ENCODE measurements around the gene TM4SF4.
A peak's percentile ranks its signal among the peaks of the same experiment; 100 is the strongest.

Gene TM4SF4

DNA sequence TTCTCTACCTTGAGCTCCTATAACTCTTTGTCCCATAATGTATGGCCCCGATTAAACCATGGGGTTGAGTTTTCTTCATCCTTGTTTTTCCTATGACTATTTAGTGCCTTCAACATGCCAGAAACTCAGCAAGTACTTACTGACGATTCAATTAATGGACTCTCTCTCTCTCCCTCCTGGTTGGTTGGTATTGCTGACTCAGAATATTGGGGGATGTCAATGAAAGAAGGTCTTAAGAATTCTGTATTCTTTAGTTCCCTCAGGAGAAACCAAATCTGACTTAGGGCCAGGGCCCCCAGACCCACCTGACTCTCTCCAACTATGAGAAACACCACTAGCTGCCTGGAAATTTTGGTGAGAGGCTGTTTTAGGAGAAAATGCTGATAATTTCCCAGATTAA is 40.8 kb downstream of the TM4SF4 start:
- no peak for DNase-seq

DNA sequence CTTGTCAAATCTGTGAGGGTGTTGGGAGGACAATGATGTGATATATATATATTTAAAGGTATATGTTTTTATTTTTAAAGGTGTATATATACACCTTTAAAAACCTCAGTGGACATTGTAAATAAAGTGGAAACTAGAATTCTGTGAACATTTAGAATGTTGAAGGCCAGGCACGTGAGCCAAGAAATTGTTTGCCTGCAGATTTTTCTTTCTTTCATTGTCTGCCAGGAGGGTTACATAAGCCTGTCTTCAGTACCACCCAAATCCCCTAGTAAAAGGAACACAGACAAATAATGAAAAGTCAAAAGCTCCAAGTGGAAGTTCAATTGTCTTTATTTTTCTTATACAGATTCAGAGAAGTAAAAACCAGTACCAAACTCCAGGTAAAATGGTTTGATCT is 42.4 kb downstream of the TM4SF4 start:
- DNase-seq: no peak

DNA sequence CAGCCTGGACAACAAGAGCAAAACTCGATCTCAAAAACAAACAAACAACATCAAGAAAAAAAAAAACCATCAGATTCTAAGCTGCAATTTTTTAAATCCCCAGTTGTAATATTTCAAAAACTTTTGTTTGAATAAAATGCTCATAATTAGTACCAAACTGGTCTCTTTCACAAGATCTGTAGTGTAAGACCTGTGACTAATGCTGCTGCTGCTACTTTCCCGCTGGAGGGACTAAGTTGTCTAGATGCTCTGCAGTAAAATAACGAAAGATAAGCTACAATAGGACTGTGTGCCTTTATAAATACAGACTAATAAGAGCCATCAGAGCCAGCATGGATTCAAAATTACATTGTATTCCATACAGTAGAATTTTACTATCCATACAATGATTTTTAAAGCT is 45.4 kb downstream of the TM4SF4 start:
- no peak for DNase-seq

DNA sequence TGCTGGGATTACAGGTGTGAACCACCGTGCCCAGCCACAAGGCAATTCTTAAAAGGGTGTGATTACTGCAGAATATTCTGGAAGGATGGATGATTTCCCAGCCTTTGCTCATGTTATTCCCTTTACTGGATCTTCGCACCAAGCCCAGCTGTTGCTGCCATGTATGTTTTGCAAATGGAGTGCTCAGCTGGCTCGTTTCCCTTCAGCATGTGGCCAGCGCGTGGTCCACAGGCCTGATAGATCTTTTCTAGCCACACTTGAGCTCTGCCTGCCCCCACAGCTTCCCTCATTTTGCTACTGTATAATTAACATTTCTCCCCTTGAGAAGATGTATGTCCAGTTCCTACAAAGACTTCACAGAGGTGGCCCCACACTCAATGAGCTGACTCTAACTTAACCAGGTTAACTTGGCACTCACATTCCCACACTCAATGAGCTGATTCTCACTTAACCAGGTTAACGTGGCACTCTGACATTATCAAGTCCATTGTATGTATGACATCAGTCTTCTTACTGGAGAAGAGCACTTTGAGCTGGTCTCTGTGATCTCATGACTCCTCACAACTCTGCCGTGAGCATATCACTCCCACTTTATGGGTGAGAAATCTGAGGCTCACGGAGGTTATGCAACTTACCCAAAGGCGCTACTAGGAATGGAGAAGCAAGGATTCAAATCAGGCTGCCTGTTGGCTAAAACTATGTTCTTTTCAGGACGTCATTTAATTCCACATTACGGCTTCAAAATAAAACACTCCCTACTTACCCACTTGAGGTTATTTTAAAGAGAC is 49.2 kb downstream of the TM4SF4 start:
- no peak for DNase-seq

DNA sequence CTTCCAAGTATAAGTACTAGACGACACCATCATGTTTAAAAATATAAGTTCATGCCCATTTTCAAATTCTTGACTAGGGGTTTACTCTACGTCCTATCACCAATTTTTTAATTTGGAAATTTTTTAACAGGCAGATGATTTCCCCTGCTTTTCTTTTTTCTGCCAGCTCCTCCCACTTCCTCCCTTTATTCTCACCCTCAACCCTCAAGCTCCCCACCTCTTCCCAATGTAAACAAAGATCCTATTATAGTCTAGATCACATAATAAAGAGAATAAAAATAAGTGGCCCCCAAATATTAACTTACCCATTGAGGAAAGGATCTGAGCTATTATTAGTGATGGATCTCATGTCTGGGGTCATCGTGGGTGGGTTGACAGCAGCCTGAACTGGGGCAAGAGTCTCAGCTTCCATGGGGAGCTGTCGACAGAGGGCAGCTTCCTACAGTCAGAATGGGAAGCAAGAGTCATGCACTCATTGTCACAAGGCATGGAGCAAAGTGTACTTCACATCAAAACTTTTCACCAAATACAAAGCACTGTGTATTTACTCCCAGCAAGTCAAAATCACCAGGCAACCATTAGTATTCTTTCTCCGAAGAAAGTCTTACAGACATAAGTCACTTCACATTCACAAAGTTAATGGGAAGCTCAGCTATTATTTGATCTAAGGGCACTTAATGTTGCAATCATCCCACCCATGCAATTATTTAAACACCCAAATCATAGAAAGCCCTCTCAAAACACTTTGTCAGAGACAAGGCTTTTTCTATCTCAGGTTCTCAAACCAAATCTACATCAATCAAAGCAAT is 53.2 kb downstream of the TM4SF4 start:
- DNase-seq: peak; percentile 22 to 34

DNA sequence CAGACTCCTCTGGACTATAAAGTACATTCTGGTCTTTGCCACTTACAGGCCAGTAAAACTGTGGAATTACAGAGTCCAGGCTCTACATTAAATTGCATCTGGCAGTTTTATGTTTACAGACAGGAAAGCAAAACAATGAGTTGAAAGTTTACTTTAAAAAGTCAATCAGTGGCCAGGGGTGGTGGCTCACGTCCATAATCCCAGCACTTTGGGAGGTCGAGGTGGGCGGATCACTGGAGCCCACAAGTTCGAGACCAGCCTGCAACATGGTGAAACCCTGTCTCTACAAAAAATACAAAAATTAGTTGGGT is 53.8 kb downstream of the TM4SF4 start:
- no peak for DNase-seq

DNA sequence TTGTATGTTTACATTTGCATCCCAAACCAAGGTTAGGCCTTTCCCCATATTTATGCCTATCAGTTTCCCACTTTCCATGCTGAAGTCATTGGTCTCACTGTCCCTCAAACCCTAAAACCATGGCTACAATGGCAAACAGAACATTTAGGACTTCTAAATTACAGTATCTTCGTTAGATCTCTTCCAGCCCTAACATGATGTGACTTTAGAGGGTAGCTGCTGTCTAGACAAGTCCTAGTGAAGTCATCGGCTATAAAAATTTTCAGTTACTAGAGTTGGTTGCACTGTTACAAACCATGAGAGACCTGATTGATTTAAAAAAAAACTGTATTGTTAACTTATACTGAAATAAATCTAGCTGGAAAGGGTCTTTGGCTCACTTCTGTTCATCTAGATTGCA is 54.6 kb downstream of the TM4SF4 start:
- no peak for DNase-seq

DNA sequence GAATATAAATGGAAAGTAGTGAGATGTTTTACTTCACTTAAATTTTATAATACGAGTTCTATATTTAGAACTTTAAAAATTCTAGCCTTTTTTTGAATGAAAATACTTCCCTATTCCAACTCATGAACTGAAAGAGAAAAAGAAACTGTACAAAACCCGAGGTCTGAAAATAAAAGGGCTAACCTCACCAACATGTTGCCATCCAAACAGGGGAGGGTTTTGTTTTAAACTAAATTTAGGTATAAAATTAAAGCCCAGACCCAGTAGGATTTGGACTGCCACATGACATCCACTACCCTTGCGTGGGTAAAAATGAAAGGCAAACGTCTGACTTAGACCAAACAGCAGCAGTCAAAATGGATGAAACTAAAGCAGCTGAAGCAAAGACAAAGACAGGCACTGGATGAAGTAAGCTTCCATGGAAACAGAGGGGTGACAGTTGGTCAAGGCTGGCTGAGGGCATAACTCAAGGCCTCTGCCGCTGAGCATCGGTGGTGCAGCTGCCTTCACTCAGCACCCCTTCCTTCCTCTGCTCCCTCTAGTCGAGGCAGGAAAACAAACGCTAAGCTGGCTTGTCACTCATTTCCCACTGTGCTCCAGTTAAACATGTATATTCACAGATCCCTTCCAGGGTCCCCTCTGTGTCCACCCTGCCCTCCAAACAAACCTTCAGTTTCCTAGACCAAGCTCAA is 58.1 kb downstream of the TM4SF4 start:
- DNase-seq: peak in 1 of 2 experiments; percentile 28

DNA sequence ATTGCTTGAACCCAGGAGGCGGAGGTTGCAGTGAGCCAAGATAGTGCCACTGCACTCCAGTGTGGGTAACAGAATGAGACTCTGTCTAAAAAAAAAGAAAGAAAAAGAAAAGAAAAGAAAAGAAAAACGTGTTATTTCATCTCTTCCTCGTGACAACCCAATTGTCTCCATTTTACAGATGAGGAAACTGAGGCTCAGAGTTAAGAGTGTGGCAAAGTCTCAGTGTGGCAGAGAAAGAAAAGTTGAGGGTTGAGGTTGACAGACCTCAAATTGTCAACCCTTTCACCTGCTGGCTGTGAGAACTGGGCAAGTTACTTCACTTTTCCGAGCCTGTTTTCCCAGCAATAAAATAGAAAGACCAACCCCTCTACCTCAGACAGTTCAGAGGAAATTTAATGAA is 59.6 kb downstream of the TM4SF4 start:
- no peak for DNase-seq

DNA sequence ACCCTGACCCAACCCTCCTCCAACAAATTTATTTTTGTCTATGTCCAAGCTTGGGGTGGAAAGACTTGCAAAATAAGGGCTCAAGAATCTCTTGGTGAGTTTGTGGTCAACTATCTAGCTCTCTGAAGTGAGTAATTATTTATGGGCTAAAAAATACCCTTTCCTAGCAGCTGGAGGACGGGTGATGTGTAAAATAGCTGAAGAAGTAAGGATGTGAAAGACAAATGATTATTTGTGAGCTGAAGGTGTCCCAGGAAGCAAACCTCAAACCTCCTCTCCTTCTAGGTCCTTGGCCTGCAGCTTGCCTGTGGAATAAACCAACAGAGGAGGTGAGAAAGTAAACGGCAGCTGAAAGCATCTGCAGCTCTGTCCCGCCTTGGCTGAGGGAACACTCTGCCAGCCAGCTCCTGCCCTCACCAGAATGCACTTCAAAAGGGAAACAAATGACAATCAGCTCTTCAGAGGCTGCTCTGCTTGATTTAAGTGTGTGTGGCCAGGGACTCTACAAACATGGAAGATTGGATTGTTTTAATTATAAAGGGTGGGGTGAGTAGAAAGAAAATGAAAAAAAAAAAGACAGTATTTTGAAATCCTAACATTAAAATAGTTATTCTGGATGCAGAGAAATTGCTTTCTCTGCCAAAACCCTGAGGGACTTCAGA is 60.3 kb downstream of the TM4SF4 start:
- no peak for DNase-seq

DNA sequence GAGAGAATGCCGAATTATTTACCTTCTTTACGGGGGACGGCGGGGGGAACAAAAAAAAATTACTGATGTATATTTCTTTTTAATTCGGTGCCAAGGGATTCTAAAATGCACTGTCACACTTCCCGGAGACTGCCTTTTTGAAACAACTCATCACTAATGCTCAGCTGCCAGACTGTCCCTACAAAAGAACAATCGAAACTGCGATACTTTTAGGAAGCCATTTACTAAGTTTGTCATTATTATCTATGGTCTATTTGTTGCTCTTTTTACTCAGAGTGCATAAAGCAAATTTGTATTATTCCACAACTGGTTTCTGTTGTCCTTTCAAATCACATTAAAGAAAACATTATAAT is 60.8 kb downstream of the TM4SF4 start:
- DNase-seq: no peak

DNA sequence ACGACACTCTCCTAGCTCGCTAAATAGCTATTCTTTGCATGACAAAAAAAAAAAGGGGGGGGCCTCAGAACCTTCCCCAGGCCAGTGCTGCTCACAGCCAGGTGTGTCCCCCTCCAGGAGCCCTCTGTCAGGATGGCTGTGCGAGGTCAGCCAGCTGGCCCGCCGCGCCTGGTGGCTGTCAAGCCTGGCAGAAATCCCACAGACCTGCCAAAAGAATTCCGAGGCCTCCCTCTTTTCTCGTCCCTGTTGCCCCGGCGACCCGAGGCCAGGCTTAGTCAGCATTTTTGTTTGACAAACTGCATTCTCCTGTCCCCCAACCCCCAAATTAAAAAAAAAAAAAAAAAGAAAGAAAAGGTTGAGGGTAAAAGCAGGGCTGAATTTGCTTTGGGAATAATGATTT is 61.9 kb downstream of the TM4SF4 start:
- no peak for DNase-seq

DNA sequence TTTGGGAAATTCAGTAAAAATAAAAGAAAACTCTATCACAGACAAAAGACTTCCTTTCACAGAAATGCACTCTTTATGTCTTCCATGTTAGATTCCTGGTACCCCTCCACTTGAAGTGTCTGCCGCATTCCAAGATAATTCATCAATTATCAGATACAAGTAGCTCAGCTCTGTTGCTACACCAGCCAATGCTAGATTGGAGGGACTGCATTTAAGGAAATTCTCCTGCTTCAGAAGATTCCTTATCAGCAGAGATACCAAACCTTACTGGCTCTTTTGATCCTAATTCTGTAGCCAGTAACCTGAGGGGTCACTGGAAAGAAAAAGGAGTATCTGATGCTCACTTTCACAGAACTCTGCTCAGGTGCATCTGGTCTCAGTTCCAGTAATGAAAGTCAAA is 63.9 kb downstream of the TM4SF4 start:
- DNase-seq: no peak

DNA sequence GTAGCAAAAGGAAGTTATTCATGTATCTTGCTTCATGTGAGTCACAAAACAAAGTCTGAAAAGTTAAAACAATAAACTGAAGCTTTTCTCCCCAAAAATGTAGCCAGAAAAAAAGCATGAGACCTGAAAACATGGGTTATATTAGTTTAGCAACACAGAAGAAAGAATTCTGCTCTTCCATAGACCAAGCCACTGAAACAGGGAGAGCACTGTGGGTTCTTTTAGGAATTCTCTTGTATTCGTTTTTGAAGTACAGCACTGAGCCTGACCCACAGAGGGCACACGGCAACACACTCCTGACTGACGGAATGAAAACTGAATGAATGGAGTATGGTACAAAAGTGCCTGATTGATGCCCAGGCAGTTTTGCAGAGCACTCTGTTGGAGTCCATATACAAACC is 66.6 kb downstream of the TM4SF4 start:
- no peak for DNase-seq

DNA sequence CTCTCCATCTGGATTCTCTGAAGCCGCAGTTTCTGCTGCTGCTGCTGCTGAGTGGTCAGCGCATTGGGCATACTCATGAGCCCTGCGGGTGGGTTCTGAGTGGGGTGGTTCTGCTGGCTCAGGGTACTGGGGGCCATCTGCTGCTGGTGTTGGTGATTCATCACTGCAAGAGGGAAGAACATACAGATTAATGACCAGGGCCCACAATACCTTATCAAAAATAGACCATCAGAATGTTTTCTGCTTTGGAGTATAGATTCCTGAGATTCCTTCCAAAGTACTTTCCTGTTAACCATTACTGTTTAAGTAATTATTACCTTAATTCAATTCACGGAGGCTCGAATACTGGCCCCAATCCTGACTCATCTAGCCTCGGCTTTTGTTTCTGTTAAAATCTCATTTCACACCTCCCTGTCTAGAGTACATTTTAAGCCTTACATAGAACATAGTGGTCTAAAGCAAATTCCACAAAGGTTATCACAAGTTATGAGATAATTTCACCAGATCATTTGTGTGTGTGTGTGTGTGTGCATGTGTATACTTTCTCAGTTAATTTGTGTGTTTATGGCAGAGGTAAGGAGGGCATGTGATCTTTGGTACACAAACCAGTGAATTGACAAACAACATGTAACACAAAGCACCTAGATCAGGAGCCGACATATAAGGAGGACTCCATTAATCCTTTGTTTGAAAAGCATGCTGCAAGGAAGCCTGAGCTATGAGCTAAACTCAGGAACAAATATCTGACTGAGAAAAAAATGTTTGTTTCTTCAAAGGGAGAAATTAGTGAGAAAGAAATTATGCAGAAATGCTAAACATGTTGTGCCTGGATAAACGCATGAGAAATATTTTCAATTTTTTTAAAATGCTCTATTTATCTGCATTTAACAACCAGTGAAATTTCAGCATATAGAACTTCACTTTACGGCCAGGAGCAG is 68.1 kb downstream of the TM4SF4 start:
- DNase-seq: no peak

DNA sequence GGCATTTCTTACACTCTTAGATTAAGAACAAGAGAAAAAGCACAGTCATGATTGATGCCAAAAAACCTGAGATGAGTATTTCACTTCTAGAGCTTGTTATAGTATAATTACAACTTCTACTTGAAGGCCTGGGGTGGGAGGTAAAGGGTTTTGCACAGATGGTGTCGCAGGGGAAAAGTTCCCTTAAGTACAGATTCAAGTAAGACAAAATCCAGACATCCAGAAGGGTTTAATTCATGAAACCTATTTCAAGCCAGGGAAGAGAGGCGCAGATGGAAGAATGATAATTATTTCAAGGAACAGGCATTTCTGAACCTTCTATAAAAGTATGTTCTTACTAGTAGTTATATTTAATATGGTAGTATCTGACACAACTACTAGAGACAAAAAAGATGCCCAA is 70.6 kb downstream of the TM4SF4 start:
- peak; percentile 15 to 74 for DNase-seq

DNA sequence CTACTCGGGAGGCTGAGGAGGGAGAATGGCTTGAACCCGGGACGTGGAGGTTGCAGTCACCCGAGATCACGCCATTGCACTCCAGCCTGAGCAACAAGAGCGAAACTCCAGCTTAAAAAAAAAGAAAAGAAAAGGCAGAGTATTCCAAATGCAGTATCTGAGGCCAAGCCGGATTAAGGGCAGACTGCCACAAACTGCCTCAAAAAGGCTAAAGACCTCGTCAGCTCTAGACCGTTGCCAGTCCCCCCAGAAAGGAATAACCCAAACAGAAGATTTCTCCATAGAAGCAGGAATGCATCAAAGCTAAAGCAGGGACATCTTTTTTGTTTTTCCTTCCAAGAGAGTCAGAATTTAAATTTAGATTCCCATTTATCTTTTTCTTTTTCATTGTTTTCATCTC is 72.9 kb downstream of the TM4SF4 start:
- DNase-seq: no peak

DNA sequence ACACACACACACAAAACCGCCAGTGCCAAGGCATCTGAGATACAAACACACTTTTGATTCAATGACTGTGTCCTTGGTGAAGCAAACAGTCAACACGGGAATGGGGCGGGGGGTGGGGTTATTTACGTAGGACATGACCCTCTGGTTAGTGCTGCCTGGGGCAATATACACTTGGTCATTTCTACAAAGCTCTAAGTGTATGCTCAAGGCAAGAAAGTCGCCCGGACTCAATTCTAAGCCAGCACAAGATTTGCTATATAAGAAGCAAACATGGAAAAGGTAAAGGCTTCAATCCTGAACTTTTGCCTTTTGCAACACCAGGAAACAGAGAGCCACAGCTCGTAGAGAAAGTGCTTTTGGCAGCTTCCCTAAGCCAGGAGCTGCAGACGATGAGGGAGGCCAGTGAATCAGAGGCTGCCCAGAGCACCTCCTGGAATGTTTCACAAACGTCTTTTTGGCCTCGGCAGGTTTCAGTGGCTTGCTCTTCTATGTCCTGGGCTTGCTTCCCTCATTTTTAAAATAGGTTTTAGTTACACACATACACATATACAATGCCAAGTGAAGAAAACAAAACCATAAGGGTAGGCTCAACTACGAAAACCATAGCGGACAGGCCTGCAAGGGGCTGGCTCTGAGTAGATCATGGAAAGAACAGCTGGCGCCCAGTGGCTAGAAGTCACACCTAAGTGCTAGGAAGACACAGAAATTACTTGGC is 73.6 kb downstream of the TM4SF4 start:
- DNase-seq: no peak

DNA sequence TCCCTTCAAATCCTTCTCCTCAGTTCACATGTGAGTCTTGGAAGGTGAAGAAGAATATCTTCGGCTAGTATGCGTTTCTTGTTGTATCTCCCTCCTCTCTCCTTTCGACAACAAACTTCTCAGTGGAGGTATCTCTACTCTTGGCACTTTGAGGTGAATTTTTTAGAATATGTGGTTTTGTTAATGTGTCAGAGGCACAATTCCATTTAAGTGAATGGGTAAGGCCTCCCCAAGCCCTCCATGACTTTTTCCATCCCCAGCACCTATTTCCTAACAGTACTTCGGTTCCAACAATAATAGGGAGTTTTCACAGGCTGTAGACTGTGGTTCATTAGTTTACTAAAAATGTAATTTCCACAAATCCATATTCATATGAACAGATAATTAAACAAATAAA is 74.2 kb downstream of the TM4SF4 start:
- DNase-seq: no peak

DNA sequence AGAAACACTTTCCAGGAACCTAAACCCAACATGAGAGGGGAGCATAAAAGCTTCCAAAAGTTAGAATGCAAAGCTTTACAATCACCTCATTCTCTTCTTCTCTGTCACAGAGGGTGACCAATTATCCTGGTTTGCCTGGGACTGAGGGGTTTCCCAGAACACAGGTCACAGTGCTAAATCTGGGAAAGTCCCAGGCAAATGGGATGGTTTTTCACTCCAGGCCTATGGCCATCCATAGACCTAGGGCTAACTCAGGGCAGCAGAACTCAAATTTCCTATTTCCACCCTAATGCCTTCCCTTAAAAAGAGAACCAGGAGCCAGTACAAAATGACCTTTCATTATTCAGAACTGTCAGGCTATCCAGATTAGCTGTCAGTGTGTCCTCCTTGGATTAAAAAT is 77.0 kb downstream of the TM4SF4 start:
- DNase-seq: no peak

DNA sequence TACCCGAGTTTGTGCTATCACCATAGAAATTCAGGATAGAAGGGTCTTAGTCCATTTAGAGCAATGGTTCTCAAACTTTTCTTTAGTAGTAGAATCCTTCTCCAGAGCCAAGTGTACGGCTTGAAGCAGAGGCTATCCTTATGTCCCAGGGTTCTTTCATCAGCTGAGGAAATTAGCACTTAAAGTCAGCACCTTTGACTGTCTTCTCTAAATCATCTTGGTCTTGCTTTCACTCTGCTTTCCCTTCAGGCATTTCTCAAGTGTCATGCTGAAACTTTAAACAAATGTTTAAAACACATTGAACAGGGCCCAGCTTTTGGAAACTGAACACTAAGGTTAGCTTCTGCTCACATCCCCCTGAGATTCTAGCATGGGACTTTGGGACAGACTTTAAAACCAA is 78.2 kb downstream of the TM4SF4 start:
- DNase-seq: no peak
